ENCODE results near the gene UBE2J2. TPM values are rescaled to one million over a fixed set of nuclear protein-coding genes. Genes with fewer than 3 reads are reported as not detected.

UBE2J2 gene
- total and polyA plus RNA-seq, 11 donors, result 23.3 to 53.6 (median 34.7) TPM

GRCh38 chr1:1239614-1240347 is 33.9 kb downstream of the UBE2J2 start:
- H3K4me3 ChIP-seq, result no peak overlapping the region
- H3K9me3 ChIP-seq, result no peaks in the 10 kb centered on the region
- TF ChIP-seq CTCF (IDR thresholded peaks at IDR 0.05) (no peak), POLR2A (IDR thresholded peaks at IDR 0.05) (no peak)
- WGBS, 4 donors, result 37 to 57% (median 42%) methylated on average over 20 to 30 of the region's 30 CpGs
- ATAC-seq, result no peak
- peaks cover 0 to 22% (median 5%) of the 10 kb centered on the region in 12 donors for H3K4me1 ChIP-seq
- H3K27me3 ChIP-seq, result peaks cover 12 to 50% (median 21%) of the 10 kb centered on the region in 9 donors
- no peak for DNase-seq
- intact Hi-C loops (cut with DNase I), result loop anchor here in 1 of 10 donors (10.0 kb wide), 1 partner anchor 115 kb away; no protein-coding TSS in a partner anchor
- no peak overlapping the region for H3K27ac ChIP-seq
- H3K36me3 ChIP-seq, result peaks cover 0 to under 1% (median 0%) of the 10 kb centered on the region in 9 donors

GRCh38 chr1:1239227-1239613 is 34.4 kb downstream of the UBE2J2 start:
- WGBS, 4 donors, result 58 to 78% (median 62%) methylated on average over 1 to 15 of the region's 15 CpGs
- H3K36me3 ChIP-seq, result peaks cover 0 to 6% (median 0%) of the 10 kb centered on the region in 9 donors
- no peak for DNase-seq
- intact Hi-C loops (cut with DNase I), result loop anchor here in 1 of 10 donors (10.0 kb wide), 1 partner anchor 114 kb away; no protein-coding TSS in a partner anchor
- no peaks in the 10 kb centered on the region for H3K9me3 ChIP-seq
- peaks cover 0 to 19% (median 5%) of the 10 kb centered on the region in 12 donors for H3K4me1 ChIP-seq
- peaks cover 12 to 48% (median 20%) of the 10 kb centered on the region in 9 donors for H3K27me3 ChIP-seq
- no peak overlapping the region for H3K27ac ChIP-seq
- ATAC-seq, result no peak
- no peak overlapping the region for H3K4me3 ChIP-seq
- TF ChIP-seq CTCF (IDR thresholded peaks at IDR 0.05), result no peak
- no peak for TF ChIP-seq POLR2A (IDR thresholded peaks at IDR 0.05)

GRCh38 chr1:1238702-1239178 is 34.9 kb downstream of the UBE2J2 start:
- ATAC-seq, result no peak
- H3K27me3 ChIP-seq, result peaks cover 12 to 44% (median 17%) of the 10 kb centered on the region in 9 donors
- TF ChIP-seq CTCF (IDR thresholded peaks at IDR 0.05), result no peak
- TF ChIP-seq POLR2A (IDR thresholded peaks at IDR 0.05), result no peak

More at GRCh38 chr1:1238702-1239178, 34.9 kb downstream of the UBE2J2 start:
- H3K4me3 ChIP-seq, result no peak overlapping the region
- H3K9me3 ChIP-seq, result no peaks in the 10 kb centered on the region
- intact Hi-C loops (cut with DNase I), result loop anchor here in 1 of 10 donors (10.0 kb wide), 1 partner anchor 114 kb away; no protein-coding TSS in a partner anchor
- H3K27ac ChIP-seq, result no peak overlapping the region
- DNase-seq, result no peak
- WGBS, 4 donors, result 64 to 93% (median 66%) methylated on average over 3 to 19 of the region's 19 CpGs
- peaks cover 0 to 14% (median 5%) of the 10 kb centered on the region in 12 donors for H3K4me1 ChIP-seq
- peaks cover 0 to 11% (median 0%) of the 10 kb centered on the region in 9 donors for H3K36me3 ChIP-seq
